ENCODE measurements around the gene OR2C1.

DNA sequence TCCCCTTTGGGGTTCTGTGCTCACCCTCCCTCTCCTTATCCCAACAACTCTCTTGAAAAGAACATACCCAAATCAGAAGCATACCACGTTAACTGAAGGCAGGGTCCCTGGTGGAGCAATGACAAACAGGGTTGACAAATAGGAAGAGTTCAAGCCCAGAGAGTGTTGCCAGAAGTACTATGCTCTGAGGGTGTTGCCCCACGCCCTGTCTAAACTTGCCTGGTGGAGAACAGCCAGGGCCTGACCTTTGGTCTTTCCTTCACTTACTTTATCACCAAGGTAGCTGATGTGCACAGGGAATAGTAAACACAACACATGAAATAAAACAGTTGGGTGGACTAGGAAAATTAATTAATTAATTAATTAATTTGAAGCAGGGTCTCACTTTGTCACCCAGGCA lies 27.0 kb upstream of the OR2C1 start:
- TF ChIP-seq, protein P1, sequence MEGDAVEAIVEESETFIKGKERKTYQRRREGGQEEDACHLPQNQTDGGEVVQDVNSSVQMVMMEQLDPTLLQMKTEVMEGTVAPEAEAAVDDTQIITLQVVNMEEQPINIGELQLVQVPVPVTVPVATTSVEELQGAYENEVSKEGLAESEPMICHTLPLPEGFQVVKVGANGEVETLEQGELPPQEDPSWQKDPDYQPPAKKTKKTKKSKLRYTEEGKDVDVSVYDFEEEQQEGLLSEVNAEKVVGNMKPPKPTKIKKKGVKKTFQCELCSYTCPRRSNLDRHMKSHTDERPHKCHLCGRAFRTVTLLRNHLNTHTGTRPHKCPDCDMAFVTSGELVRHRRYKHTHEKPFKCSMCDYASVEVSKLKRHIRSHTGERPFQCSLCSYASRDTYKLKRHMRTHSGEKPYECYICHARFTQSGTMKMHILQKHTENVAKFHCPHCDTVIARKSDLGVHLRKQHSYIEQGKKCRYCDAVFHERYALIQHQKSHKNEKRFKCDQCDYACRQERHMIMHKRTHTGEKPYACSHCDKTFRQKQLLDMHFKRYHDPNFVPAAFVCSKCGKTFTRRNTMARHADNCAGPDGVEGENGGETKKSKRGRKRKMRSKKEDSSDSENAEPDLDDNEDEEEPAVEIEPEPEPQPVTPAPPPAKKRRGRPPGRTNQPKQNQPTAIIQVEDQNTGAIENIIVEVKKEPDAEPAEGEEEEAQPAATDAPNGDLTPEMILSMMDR (IDR thresholded peaks at IDR 0.05; ENCODE audit: insufficient read depth, low read depth, low read length): no peak
- no peak for TF ChIP-seq EZH2 (IDR thresholded peaks at IDR 0.05; ENCODE audit: insufficient read depth, low read length)

Data from astrocyte (in vitro differentiated cells and primary cell).